Hepatocyte (in vitro differentiated cells): ENCODE data around the gene ARSA. TPM values are rescaled to one million over a fixed set of nuclear protein-coding genes. Genes with fewer than 3 reads are reported as not detected.

Experiments used
- DNase-seq: peaks from one replicate; pipeline ENCODE4 v3.0.0-alpha.2; 2016; ENCODE audit warnings: low spot score
- H2AFZ ChIP-seq: fragments of 200-600 bp; sonication (generic); 2 replicates; pipeline ENCODE4 v1.6.0; 2016; ENCODE audit warnings: antibody characterized with exemption, mild to moderate bottlenecking
- H3K27ac ChIP-seq: fragments of 200-600 bp; sonication (generic); 2 replicates; pipeline ENCODE4 v1.5.1; 2016; ENCODE audit warnings: mild to moderate bottlenecking
- H3K27me3 ChIP-seq: fragments of 200-600 bp; sonication (generic); 2 replicates; pipeline ENCODE4 v1.6.1; 2016
- H3K36me3 ChIP-seq: fragments of 200-600 bp; sonication (generic); replicated peaks from 2 replicates; pipeline ENCODE4 v1.5.1; 2016; ENCODE audit warnings: low read depth; ENCODE audit not compliant: insufficient read depth
- H3K4me1 ChIP-seq: fragments of 200-600 bp; sonication (generic); 2 replicates; pipeline ENCODE4 v1.5.1; 2016; ENCODE audit warnings: mild to moderate bottlenecking, moderate library complexity; ENCODE audit not compliant: insufficient read depth
- H3K4me2 ChIP-seq: fragments of 200-600 bp; sonication (generic); 2 replicates; pipeline ENCODE4 v1.6.0; 2016
- H3K4me3 ChIP-seq: fragments of 200-600 bp; sonication (generic); 2 replicates; pipeline ENCODE4 v1.5.1; 2016; ENCODE audit warnings: mild to moderate bottlenecking
- H3K79me2 ChIP-seq: fragments of 200-600 bp; sonication (generic); 2 replicates; pipeline ENCODE4 v1.6.0; 2017; ENCODE audit warnings: mild to moderate bottlenecking
- H3K9me2 ChIP-seq: fragments of 200-600 bp; sonication (generic); replicated peaks from 2 replicates; pipeline ENCODE4 v1.6.0; 2017; ENCODE audit warnings: mild to moderate bottlenecking; ENCODE audit not compliant: insufficient read depth
- H3K9me3 ChIP-seq: fragments of 200-600 bp; sonication (generic); 2 replicates; pipeline ENCODE4 v1.5.1; 2016; ENCODE audit warnings: low read depth, mild to moderate bottlenecking
- H4K20me1 ChIP-seq: fragments of 200-600 bp; sonication (generic); 2 replicates; pipeline ENCODE4 v1.6.0; 2016; ENCODE audit warnings: mild to moderate bottlenecking; ENCODE audit not compliant: insufficient read depth, poor library complexity, severe bottlenecking
- EZH2 ChIP-seq: fragments of 200-600 bp; sonication (generic); IDR thresholded peaks from 2 replicates; pipeline ENCODE4 v1.6.1; 2016; ENCODE audit warnings: antibody characterized with exemption, mild to moderate bottlenecking, borderline replicate concordance
- EZH2phosphoT487 ChIP-seq: fragments of 200-600 bp; sonication (generic); IDR thresholded peaks from one replicate; pipeline ENCODE4 v1.6.1; 2018; ENCODE audit warnings: antibody characterized with exemption, mild to moderate bottlenecking, low read depth, moderate library complexity; ENCODE audit not compliant: unreplicated experiment, severe bottlenecking
- WGBS: methylation state at CpG from one replicate; pipeline ENCODE4 v1.1.6; 2016; ENCODE audit warnings: low lambda C conversion rate; ENCODE audit errors: missing lambda C conversion rate; 5-methylcytosine and 5-hydroxymethylcytosine counted together
- polyA plus RNA-seq: library from polyadenylated mRNA; unstranded; fragments of >200 nt; fragmentation: Nextera tagmentation; extraction: Ambion mirVana; gene quantifications from 2 replicates; pipeline ENCODE4 v1.2.1, GENCODE V29; 2016
- total RNA-seq: library from RNA; depleted of rRNA; stranded (reverse); fragments of >200 nt; gene quantifications from 2 replicates; pipeline ENCODE4 v1.2.3, GENCODE V29; 2014
- TF ChIP-seq, protein P1 (sequence below): fragments of 200-600 bp; sonication (generic); IDR thresholded peaks from 2 replicates; pipeline ENCODE4 v1.5.1; 2016; ENCODE audit warnings: antibody characterized with exemption, mild to moderate bottlenecking; ENCODE audit not compliant: poor library complexity

ARSA gene
- total and polyA plus RNA-seq, 2 experiments from 2014 or later = 20.6 to 31.3 TPM

- H2AFZ ChIP-seq = no peak overlapping the region
- H3K79me2 ChIP-seq = no peaks in the 10 kb centered on the region
- no peaks in the 10 kb centered on the region for H3K9me3 ChIP-seq
- H3K4me1 ChIP-seq = no peaks in the 10 kb centered on the region
- 86% methylated on average over 9 of the region's 9 CpGs for WGBS
- DNase-seq = no peak
- H3K36me3 ChIP-seq = no peaks in the 10 kb centered on the region
- no peak overlapping the region for H3K27ac ChIP-seq
- peaks cover 10% of the 10 kb centered on the region for H3K27me3 ChIP-seq
- no peak overlapping the region for H3K4me3 ChIP-seq
- TF ChIP-seq, protein P1, sequence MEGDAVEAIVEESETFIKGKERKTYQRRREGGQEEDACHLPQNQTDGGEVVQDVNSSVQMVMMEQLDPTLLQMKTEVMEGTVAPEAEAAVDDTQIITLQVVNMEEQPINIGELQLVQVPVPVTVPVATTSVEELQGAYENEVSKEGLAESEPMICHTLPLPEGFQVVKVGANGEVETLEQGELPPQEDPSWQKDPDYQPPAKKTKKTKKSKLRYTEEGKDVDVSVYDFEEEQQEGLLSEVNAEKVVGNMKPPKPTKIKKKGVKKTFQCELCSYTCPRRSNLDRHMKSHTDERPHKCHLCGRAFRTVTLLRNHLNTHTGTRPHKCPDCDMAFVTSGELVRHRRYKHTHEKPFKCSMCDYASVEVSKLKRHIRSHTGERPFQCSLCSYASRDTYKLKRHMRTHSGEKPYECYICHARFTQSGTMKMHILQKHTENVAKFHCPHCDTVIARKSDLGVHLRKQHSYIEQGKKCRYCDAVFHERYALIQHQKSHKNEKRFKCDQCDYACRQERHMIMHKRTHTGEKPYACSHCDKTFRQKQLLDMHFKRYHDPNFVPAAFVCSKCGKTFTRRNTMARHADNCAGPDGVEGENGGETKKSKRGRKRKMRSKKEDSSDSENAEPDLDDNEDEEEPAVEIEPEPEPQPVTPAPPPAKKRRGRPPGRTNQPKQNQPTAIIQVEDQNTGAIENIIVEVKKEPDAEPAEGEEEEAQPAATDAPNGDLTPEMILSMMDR = no peak
- no peak for TF ChIP-seq EZH2phosphoT487
- TF ChIP-seq EZH2 = no peak
- no peaks in the 10 kb centered on the region for H3K9me2 ChIP-seq
- H3K4me2 ChIP-seq = peak overlapping the region; percentile 94
- H4K20me1 ChIP-seq = no peaks in the 10 kb centered on the region
Measured at GRCh38 chr22:50675553-50676179, 47.7 kb upstream of the ARSA start.

- H3K9me3 ChIP-seq = no peaks in the 10 kb centered on the region
- peak overlapping the region; percentile 40 for H2AFZ ChIP-seq
- H3K4me3 ChIP-seq = peak overlapping the region; percentile 52
- peak overlapping the region; percentile 94 for H3K4me2 ChIP-seq
- H3K79me2 ChIP-seq = no peaks in the 10 kb centered on the region
- no peaks in the 10 kb centered on the region for H3K9me2 ChIP-seq
- no peaks in the 10 kb centered on the region for H3K36me3 ChIP-seq
- peak; percentile 84 for DNase-seq
- WGBS = 13% methylated on average over 23 of the region's 105 CpGs
- no peaks in the 10 kb centered on the region for H3K4me1 ChIP-seq
- peaks cover 10% of the 10 kb centered on the region for H3K27me3 ChIP-seq
- no peaks in the 10 kb centered on the region for H4K20me1 ChIP-seq
- TF ChIP-seq, protein P1 = no peak
- TF ChIP-seq EZH2 (no peak), EZH2phosphoT487 (no peak)
- H3K27ac ChIP-seq = no peak overlapping the region
Measured at GRCh38 chr22:50674606-50675552, 46.9 kb upstream of the ARSA start.

- Histone ChIP-seq H3K9me2 (no peaks in the 10 kb centered on the region), H4K20me1 (no peaks in the 10 kb centered on the region), H3K4me1 (no peaks in the 10 kb centered on the region), H3K36me3 (no peaks in the 10 kb centered on the region), H3K27me3 (peaks cover 10% of the 10 kb centered on the region), H2AFZ (no peak overlapping the region), H3K79me2 (no peaks in the 10 kb centered on the region), H3K27ac (no peak overlapping the region), H3K4me3 (no peak overlapping the region), H3K9me3 (no peaks in the 10 kb centered on the region), H3K4me2 (peak overlapping the region; percentile 92)
- TF ChIP-seq EZH2phosphoT487 (no peak), EZH2 (no peak)
- TF ChIP-seq, protein P1 = no peak
- peak; percentile 31 for DNase-seq
- WGBS = 0% methylated on average over 14 of the region's 43 CpGs
Measured at GRCh38 chr22:50674130-50674500, 46.2 kb upstream of the ARSA start.
